Heart right ventricle (tissue), 16 donors: ENCODE measurements around the gene DUSP14. TPM values are rescaled to one million over a fixed set of nuclear protein-coding genes. Genes with fewer than 3 reads are reported as not detected.

Experiments
- ATAC-seq, 8 donors: fragments of 200-7000 bp; cut with Tn5 transposase; one replicate each; pipeline ENCODE4 v1.9.1; 2020; ENCODE audit warnings: mild to moderate bottlenecking in 8 of 8, moderate library complexity in 8 of 8, moderate number of reproducible peaks in 1 of 8
- DNase-seq, 2 donors: peaks; one replicate each; pipeline ENCODE4 v3.0.0-alpha.2; 2020
- H3K27ac ChIP-seq, 10 donors: fragments of 200-600 bp; sonication (generic) in 2 of 10; one replicate each; pipeline versions ENCODE4 v1.5.0 to v1.8.0; 2020 to 2022; ENCODE audit warnings: mild to moderate bottlenecking in 3 of 10
- H3K27me3 ChIP-seq, 7 donors: fragments of 200-600 bp; one replicate each; pipeline ENCODE4 v1.8.0; 2021 to 2022; ENCODE audit warnings: mild to moderate bottlenecking in 2 of 7
- H3K36me3 ChIP-seq, 9 donors: fragments of 200-600 bp; sonication (generic) in 1 of 9; one replicate each; pipeline versions ENCODE4 v1.5.0 to v1.8.0; 2020 to 2022; ENCODE audit warnings: mild to moderate bottlenecking in 2 of 9
- H3K4me1 ChIP-seq, 9 donors: fragments of 200-600 bp; sonication (generic) in 1 of 9; one replicate each; pipeline versions ENCODE4 v1.5.0 to v1.8.0; 2020 to 2022; ENCODE audit warnings: mild to moderate bottlenecking in 4 of 9
- H3K4me3 ChIP-seq, 10 donors: fragments of 200-600 bp; sonication (generic) in 2 of 10; one replicate each; pipeline versions ENCODE4 v1.5.0 to v1.8.0; 2020 to 2022; ENCODE audit warnings: mild to moderate bottlenecking in 7 of 10, moderate library complexity in 2 of 10
- H3K9me3 ChIP-seq, 11 donors: fragments of 200-600 bp in 10 of 11; sonication (generic) in 2 of 11; one replicate each; pipeline versions ENCODE4 v1.5.0 to v1.8.0; 2013 to 2022; ENCODE audit warnings: mild to moderate bottlenecking in 2 of 11, control low read depth in 1 of 11, moderate library complexity in 1 of 11
- CTCF ChIP-seq, 9 donors: fragments of 200-600 bp; sonication (generic) in 2 of 9; IDR thresholded peaks; one replicate each; pipeline versions ENCODE4 v1.5.0 to v1.8.0; 2021 to 2022; ENCODE audit warnings: antibody characterized with exemption in 9 of 9, mild to moderate bottlenecking in 5 of 9, moderate library complexity in 1 of 9
- WGBS, 2 donors: extraction: QIAGEN DNeasy Blood & Tissue Kit; methylation state at CpG; one replicate each; pipeline ENCODE4 v1.1.7; 2013; ENCODE audit warnings: inconsistent platforms in 1 of 2; 5-methylcytosine and 5-hydroxymethylcytosine counted together
- intact Hi-C, 10 donors: fragments of 100-400 bp; cut with DNase I; formaldehyde crosslinking; loops; one replicate each; pipeline versions ENCODE4 v1.11.1 to v1.14.2; 2022
- polyA plus RNA-seq, 2 donors: library from polyadenylated mRNA; stranded (reverse); fragments of 200-250 nt; gene quantifications; one replicate each; pipeline ENCODE4 v1.2.3, GENCODE V29; 2013
- total RNA-seq, 10 donors: library from RNA; stranded (reverse); fragmentation: NEBNext Ultra II Directional in 3 of 10; extraction: Animal tissue kit (Norgen Biotek cat#: 25700) in 3 of 10; gene quantifications; one replicate each; pipeline versions ENCODE4 v1.2.1 to v1.2.4, GENCODE V29; 2021 to 2023
- donor health status: Arrhythmogenic right ventricular cardiomyopathy.
- donor health status: ischemic (EF 13 %, LVEDD 7.1; RV severe dilation, severe dysfunction).
- donor health status: healthy with polysubstance abuse.
- donor health status: DM: no; HTN: yes; CAD: no.
- donor health status: DM: no; HTN: no; CAD: no.
- donor health status: ischemic (EF 25% LVEDD 6.9; RV normal size, moderate dysfunction).
- donor health status: ischemic (EF 25% LVEDD 5.7; RV mildly dilated, moderate dysfunction).
- donor health status: healthy.
- donor health status: DM: yes; HTN: yes; CAD: no.
- donor health status: Ischemic cardiomyopathy.
- donor health status: ischemic (EF 35%, LVEDD 5.7; RV mildly dilated, moderate dysfunction).
- donor health status: nonischemic (EF 11% LVEDD 7.7; RV severe dilation, severe dysfunction).
- donor health status: DM: yes; HTN: yes; CAD: no.
- donor health status: PGD.
- donor health status: ischemic (EF 29% LVEDD 5.4; RV normal size, mild dysfunction).
- donor health status: nonischemic (EF 23%, LVEDD 6.1; RV moderate dilation, normal function).

DUSP14 gene
- total and polyA plus RNA-seq, 12 donors, result 6.0 to 21.7 (median 18.5) TPM

- H3K36me3 ChIP-seq, result peaks cover 0 to 100% (median 39%) of the 10 kb centered on the region in 9 donors
- TF ChIP-seq CTCF (IDR thresholded peaks at IDR 0.05), result no peak
- no peak overlapping the region for H3K4me3 ChIP-seq
- no peak for ATAC-seq
- intact Hi-C loops, result loop anchor here in 1 of 10 donors (10.0 kb wide), 1 partner anchor 77 kb away; no protein-coding TSS in a partner anchor
- 96 to 97% methylated on average over 2 of the region's 2 CpGs for WGBS, 2 donors
- no peaks in the 10 kb centered on the region for H3K27me3 ChIP-seq
- H3K9me3 ChIP-seq, result no peaks in the 10 kb centered on the region
- no peak for DNase-seq
- no peaks in the 10 kb centered on the region for H3K4me1 ChIP-seq
- no peak overlapping the region for H3K27ac ChIP-seq
Measured at GRCh38 chr17:37558299-37558698, 68.6 kb downstream of the DUSP14 start.

- no peak for TF ChIP-seq CTCF (IDR thresholded peaks at IDR 0.05)
- DNase-seq (no peak), ATAC-seq (no peak)
- Histone ChIP-seq H3K9me3 (no peaks in the 10 kb centered on the region), H3K27me3 (no peaks in the 10 kb centered on the region), H3K27ac (no peak overlapping the region), H3K4me1 (no peaks in the 10 kb centered on the region), H3K36me3 (peaks cover 0 to 89% (median 51%) of the 10 kb centered on the region in 9 donors), H3K4me3 (no peak overlapping the region)
- intact Hi-C loops, result no loop called here
- WGBS, 2 donors, result 88 to 90% methylated on average over 5 of the region's 5 CpGs
Measured at GRCh38 chr17:37562016-37562745, 72.5 kb downstream of the DUSP14 start.

Other genes starting within 250 kb of the DUSP14 start
- not detected for gene C17orf78, start 113.9 kb upstream of the DUSP14 start, total RNA-seq
- gene C17orf78, start 113.9 kb upstream of the DUSP14 start, polyA plus RNA-seq, result not detected
- 10 to 100 TPM; 14.7 to 28.0 (median 17.3) TPM for gene ACACA, start 83.1 kb upstream of the DUSP14 start, total RNA-seq
- gene ACACA, start 83.1 kb upstream of the DUSP14 start, polyA plus RNA-seq, result 10 to 100 TPM in 1 of 2 donors, 1 to 10 TPM in 1; 5.6 to 10.3 TPM
- gene TADA2A, start 83.0 kb upstream of the DUSP14 start, total RNA-seq, result 10 to 100 TPM; 11.3 to 18.4 (median 13.4) TPM
- 1 to 10 TPM; 6.7 to 9.0 TPM for gene TADA2A, start 83.0 kb upstream of the DUSP14 start, polyA plus RNA-seq
- 10 to 100 TPM; 32.7 to 57.6 (median 48.2) TPM for gene SYNRG, start 119.5 kb downstream of the DUSP14 start, total RNA-seq
- gene SYNRG, start 119.5 kb downstream of the DUSP14 start, polyA plus RNA-seq, result 1 to 10 TPM; 2.9 to 5.6 TPM
- 10 to 100 TPM; 12.7 to 18.0 (median 14.7) TPM for gene DDX52, start 153.6 kb downstream of the DUSP14 start, total RNA-seq
- gene DDX52, start 153.6 kb downstream of the DUSP14 start, polyA plus RNA-seq, result 1 to 10 TPM; 7.8 to 8.0 TPM